A549 (cell line): ENCODE results near the gene ANKMY2.

Experiments
- EHMT2 ChIP-seq: fragments of 200-600 bp; sonication (generic); IDR thresholded peaks from 2 replicates; pipeline ENCODE4 v1.6.1; 2016; ENCODE audit warnings: antibody characterized with exemption, low read depth, mild to moderate bottlenecking, moderate library complexity
- GATA3 ChIP-seq: IDR thresholded peaks from 2 replicates; pipeline ENCODE4 v1.6.1; 2012; ENCODE audit warnings: borderline replicate concordance
- HOXB5 ChIP-seq: fragments of 250-450 bp; sonication (Bioruptor Pico); IDR thresholded peaks from 2 replicates; pipeline ENCODE4 v1.5.0; 2020; ENCODE audit warnings: mild to moderate bottlenecking, moderate library complexity
- POLR2A ChIP-seq: IDR thresholded peaks from 2 replicates; pipeline ENCODE4 v1.6.1; 2012; ENCODE audit warnings: mild to moderate bottlenecking, low read length
- POLR2AphosphoS2 ChIP-seq: conservative IDR thresholded peaks from 2 replicates; pipeline ENCODE4 v1.6.1; 2012; ENCODE audit warnings: low read length, improper control_type of control experiment, inconsistent platforms
- TP53 ChIP-seq: fragments of 250-450 bp; sonication (Bioruptor Pico); IDR thresholded peaks from 2 replicates; pipeline ENCODE4 v1.5.0; 2021; ENCODE audit warnings: mild to moderate bottlenecking, moderate library complexity
- TF ChIP-seq, protein P1 (sequence below): fragments of >200 bp; sonication (Bioruptor Twin); formaldehyde crosslinking; IDR thresholded peaks from 3 replicates; pipeline ENCODE4 v1.5.1; 2016
- TF ChIP-seq, protein P2 (sequence below): IDR thresholded peaks from 2 replicates; pipeline ENCODE4 v1.6.1; 2012

DNA sequence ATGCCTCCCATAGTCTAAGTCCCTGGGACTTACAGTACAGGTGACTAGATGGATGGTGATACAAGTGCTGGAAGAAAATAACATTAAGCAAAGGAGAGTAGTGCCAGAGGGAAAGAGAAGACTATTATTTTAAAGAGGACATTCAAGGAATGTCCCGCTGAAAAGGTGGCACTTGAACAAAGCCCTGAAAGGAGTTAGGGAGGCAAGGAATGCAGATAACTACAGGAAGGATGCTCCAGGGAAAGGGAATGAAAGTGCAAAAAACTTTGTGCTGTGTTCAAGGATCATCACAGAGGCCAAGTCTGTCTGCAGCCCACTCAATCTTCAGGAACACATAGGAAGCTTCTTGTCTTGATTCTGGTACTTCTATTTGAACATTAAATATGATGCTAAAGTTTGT lies 14.9 kb downstream of the ANKMY2 start:
- TF ChIP-seq POLR2A (no peak), HOXB5 (CRISPR knock-in tag) (no peak), EHMT2 (no peak), GATA3 (no peak), TP53 (CRISPR knock-in tag) (no peak), POLR2AphosphoS2 (no peak)
- TF ChIP-seq, protein P1, sequence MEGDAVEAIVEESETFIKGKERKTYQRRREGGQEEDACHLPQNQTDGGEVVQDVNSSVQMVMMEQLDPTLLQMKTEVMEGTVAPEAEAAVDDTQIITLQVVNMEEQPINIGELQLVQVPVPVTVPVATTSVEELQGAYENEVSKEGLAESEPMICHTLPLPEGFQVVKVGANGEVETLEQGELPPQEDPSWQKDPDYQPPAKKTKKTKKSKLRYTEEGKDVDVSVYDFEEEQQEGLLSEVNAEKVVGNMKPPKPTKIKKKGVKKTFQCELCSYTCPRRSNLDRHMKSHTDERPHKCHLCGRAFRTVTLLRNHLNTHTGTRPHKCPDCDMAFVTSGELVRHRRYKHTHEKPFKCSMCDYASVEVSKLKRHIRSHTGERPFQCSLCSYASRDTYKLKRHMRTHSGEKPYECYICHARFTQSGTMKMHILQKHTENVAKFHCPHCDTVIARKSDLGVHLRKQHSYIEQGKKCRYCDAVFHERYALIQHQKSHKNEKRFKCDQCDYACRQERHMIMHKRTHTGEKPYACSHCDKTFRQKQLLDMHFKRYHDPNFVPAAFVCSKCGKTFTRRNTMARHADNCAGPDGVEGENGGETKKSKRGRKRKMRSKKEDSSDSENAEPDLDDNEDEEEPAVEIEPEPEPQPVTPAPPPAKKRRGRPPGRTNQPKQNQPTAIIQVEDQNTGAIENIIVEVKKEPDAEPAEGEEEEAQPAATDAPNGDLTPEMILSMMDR, result no peak
- TF ChIP-seq, protein P2, sequence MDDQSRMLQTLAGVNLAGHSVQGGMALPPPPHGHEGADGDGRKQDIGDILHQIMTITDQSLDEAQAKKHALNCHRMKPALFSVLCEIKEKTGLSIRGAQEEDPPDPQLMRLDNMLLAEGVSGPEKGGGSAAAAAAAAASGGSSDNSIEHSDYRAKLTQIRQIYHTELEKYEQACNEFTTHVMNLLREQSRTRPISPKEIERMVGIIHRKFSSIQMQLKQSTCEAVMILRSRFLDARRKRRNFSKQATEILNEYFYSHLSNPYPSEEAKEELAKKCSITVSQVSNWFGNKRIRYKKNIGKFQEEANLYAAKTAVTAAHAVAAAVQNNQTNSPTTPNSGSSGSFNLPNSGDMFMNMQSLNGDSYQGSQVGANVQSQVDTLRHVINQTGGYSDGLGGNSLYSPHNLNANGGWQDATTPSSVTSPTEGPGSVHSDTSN, result no peak
